DMS153 (cell line): ENCODE measurements around the gene FBXO27.
"Not testable (repeated sequence)": the region's sequence is repeated elsewhere in the genome, so short reads cannot be mapped to it uniquely, and the experiment has no call there.

Source experiments
- DNase-seq: peaks from one replicate; lab custom pipeline; 2025; lab: John Stamatoyannopoulos, UW

FBXO27 gene, protein sequence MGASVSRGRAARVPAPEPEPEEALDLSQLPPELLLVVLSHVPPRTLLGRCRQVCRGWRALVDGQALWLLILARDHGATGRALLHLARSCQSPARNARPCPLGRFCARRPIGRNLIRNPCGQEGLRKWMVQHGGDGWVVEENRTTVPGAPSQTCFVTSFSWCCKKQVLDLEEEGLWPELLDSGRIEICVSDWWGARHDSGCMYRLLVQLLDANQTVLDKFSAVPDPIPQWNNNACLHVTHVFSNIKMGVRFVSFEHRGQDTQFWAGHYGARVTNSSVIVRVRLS

DNA sequence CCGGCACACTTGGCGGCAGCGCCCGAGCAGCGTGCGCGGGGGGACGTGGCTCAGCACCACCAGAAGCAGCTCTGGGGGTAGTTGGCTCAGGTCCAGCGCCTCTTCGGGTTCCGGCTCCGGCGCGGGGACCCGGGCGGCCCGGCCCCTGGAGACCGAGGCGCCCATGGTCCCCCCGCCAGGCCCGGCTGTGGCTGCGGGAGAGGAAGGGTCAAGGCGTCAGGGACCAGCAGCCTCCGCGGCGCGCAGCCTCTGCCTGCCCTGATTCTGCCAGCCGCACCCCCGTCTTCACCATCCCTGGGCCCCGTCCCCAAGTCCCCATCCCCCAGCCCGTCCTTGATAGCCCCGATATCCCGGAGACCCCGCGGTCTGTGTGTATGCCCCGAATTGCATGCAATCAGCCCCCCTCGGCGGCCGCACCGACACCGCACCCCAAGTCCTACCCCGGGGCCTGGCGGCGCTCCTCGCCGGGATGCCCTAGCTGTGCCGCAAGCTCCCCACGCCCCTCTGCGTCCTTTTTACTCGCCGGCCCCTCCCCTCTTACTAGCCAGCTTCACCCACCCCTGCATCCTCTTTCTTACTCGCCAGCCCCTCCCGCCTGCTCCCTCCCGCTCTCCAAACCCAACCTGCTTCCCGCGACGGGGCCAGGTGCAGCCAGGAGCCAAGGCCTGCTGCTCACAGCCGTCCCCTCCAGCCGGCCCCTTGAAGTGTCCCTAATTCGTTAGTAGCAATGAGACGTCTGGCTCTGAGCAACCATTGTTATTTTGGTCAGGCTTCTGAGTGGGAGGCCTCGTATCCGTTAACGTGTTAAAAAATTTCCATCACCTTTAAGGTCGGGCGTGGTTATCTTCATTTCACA, at the start of gene FBXO27:
Gene FBXO27, minus strand, starts transcription at position 487 of the 856 bp plus-strand sequence. Its CDS starts 322 bp downstream, at position 165.
- DNase-seq = no peak

DNA sequence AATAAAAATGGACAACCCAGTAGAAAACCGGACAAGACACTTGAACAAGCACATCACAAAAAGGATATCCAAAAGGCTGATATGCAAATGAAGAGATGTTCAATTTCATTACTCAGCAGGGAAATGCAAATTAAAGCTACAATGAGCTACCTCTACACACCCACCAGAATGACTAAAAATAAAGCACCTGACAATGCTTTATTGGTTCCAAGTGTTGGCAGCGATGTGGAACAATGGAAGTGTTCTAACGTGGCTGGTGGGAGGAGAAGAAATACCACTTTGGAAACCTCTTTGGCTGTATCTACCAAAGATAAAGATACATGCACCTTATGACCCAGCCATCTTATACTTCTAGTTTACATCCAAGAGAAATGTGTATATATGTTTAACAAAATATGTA, 48.1 kb upstream of the FBXO27 start:
- DNase-seq = no peak

DNA sequence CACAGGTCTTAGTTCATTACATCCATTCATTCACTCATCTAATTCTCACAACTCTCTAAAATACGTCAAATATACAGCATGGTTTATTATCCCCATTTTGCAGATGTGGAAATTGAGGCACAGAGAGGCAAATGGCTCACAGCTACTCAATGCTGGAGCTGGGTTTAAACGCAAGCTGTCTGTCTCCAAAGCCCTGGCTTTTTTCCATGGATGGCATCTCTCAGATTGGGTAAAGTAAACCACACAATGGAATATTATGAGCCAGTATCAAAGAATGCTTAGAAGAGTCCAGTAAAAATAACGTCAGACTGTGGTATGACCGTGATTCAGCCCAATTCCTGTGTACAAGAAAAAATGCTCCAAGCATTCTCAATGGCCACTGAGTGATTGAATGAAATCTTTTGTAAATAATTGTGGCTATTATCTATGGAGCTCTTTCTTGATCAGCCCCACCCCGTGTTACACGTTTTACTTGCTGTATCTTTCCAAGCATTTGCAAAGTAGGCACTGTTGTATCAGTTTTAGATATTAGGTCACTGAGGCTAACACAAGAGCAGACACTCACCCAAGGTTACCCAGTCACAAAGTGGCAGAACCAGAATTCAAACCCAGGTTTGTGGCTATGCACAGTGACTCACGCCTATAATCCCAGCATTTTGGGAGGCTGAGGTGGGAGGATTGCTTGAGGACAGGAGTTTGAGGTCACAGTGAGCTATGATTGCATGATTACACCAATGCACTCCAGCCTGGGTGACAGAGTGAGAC, 46.3 kb upstream of the FBXO27 start:
- no peak for DNase-seq

DNA sequence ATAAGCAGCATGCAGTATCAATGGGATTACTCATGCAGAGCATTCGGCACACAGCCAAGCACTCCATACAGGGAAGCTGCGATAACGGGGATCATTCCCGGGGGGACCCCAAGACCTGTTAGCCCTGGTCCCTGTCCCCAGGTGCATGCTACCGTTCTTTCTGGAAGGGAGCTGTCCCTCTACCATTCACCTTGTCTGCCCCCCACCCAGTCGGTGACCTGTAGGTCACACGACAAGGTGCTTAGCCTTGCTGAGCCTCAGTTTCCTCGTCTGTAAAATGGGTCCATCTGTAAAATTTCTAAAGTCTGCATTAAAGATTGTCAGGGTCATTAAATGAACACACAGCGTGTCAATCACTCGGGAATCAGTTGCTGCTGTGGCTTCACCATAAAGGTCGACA, 45.0 kb upstream of the FBXO27 start:
- no peak for DNase-seq

DNA sequence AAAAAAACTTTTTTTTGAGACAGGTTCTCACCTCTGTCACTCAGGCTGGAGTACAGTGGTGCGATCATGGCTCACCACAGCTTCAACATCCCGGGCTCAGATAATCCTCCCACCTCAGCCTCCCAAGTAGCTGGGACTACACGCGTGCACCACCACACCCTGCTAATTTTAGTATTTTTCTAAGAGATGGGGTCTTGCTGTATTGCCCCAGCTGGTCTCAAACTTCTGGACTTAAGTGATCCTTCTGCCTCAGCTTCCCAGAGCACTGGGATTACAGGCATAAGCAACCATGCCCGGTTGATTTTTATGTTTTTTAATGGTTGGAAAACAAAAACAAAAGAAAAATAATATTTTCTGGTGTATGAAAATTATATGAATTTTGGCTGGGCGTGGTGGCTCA, 42.6 kb upstream of the FBXO27 start:
- no peak for DNase-seq

DNA sequence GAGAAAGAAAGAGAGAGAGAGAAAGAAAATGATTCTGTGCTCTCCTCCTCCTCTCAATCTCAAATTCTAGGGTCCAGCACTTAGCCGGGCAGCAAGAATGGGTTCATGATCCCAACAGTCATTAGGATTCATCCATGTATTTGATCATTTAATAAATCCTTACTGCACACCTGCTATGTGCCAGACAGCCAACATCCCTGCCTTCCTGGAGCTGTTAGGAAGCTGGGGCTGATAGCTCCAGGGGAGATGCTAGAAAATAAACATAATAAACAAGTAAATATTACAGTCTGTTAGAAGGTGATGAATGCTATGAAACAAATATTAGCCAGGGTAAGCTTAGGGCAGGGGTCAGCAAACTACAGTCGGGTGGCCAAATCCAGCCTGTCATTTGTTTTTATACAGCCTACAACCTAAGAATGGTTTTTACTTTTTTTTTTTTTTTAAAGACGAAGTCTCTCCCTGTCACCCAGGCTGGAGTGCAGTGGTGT, 41.9 kb upstream of the FBXO27 start:
- no peak for DNase-seq

DNA sequence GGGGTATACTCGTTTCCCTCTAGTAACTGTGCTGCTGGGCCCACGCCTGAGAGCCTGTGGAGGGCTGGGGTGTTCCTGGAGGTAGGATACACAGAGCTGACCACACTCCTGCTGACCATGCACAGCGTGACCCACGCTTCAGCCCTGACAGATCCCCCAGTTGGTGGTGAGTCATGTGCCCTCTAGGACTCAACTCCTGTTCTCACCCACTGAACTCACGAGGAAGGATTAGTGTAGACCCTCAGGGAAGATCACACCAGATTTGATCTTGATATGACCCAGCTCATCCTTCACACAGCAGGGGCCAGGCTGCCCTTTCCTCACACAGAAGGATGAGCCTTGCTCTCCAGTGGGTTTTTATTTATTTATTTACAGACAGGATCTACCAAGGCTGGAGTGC, 38.5 kb upstream of the FBXO27 start:
- no peak for DNase-seq

DNA sequence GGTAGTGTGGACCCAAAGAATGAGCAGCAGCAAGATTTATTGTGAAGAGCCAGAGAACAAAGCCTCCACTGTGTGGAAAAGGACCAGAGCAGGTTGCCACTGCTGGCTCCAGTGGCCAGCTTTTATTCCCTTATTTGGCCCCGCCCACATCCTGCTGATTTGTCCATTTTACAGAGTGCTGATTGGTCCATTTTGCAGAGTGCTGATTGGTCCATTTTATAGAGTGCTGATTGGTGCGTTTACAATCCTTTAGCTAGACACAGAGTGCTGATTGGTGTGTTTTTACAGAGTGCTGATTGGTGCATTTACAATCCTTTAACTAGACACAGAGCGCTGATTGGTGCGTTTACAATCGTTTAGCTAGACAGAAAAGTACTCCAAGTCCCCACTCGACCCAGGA, 35.9 kb upstream of the FBXO27 start:
- not testable (repeated sequence) for DNase-seq

DNA sequence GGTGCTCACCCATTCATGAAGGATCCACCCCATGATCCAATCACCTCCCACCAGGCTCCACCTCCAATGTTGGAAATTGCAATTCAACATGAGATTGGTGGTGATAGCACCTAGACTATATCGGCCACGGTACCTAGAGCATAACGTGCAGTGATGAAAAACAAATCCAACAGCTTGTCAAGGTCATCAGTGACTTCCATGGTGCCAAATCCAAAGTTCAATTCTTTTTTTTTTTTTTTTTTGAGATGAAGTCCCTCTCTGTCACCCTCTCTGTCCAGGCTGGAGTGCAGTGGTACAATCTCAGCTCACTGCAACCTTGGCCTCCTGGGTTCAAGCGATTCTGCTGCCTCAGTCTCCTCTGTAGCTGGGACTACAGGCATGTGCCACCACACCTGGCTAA, 34.8 kb upstream of the FBXO27 start:
- DNase-seq = no peak

DNA sequence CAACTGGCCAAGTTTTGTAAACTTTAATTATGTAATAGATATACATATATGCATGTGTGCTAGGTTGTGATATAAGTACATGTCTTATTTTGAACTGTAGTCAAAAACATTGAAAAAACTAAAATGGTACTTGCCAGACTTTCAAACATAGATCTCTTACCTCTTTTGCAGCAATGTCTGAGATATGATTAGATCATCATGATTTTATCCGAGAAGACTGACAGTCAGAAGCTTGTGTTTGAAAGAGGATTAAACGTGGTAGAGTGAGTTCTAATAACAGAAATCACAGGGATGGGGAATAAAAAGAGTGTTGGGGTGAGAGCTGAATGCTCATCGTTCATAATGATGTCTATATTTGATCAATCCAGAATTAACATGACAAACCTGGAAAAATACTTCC, 33.6 kb upstream of the FBXO27 start:
- no peak for DNase-seq

DNA sequence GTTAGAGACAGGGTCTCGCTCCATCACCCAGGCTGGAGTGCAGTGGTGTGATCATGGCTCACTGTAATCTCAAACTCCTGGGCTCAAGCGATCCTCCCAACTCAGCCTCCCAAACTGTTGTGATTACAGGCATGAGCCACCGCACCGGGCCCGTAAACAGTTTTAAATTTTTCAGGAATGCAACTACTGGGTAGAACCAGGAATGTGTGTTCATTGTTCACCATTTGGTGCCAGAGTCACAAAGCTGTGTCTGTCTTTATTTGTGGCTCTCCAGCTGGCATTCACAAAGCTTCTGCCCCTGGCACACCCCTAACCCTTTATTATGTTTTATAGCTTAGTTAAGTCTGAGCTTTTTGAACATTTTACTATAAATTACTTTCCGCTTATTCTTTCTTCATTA, 32.1 kb upstream of the FBXO27 start:
- DNase-seq = no peak

DNA sequence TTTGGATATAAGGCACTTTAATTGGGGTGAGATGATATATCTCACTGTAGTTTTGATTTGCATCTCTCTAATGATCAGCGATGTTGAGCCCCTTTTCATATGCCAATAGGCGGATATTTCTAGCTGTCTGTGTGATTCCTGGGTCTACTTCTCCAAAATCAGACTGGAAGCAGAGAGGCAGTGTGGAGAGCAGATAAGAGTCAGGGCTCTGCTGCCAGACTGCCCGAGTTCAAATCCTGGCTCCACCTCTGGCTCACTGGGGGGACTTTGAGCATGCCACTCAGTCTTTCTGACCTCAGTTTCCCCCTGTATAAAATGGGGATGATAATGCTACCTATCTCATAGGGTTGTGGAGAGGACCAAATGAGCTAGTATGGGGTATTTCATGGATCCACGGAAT, 27.8 kb upstream of the FBXO27 start:
- DNase-seq = no peak

DNA sequence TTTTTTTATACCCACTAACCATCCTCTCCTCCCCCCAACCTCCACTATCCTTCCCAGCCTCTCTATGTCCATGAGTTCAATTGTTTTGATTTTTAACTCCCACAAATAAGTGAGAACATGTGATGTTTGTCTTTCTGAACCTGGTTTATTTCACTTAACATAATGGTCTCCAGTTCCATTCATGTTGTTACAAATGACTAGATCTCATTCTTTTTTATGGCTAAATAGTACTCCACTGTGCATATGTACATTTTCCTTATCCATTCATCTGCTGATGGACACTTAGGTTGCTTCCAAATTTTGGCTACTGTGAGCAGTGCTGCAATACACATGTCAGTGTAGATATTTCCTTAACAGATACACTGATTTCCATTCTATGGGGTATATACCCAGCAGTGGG, 27.0 kb upstream of the FBXO27 start:
- DNase-seq = no peak

DNA sequence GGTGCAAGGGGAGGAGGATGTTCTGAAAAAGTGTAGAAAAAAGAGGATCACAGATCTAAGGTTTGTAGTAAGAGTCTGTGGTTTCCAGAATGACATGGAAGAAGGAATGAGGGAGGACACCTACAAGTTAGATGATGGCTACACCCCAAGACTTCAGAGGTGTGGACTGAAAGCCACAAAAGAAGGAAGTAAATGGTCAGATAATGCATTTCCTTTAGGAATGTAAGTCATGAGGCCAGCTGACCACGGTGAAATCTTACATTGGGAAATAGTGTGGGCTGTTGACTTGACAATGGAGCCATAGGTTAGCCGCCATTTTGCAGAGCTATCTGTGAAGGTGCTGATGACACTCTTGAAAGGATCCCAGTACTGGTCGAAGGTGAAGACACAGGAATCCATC, 25.3 kb upstream of the FBXO27 start:
- DNase-seq = no peak

DNA sequence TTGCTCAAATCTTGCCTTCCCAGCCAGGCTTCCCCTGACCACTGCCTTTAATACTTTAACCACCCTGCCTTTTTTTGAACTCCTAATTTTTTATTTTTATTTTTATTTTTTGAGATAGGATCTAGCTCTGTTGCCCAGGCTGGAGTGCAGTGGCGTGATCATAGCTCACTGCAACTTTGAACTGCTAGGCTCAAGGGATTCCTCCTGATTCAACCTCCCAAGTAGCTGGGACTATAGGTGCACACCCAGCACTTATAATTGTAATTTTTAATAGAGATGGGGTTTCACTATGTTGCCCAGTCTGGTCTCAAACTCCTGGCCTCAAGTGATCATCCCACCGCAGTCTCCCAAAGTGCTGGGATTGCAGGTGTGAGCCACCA, 21.7 kb upstream of the FBXO27 start:
- no peak for DNase-seq

DNA sequence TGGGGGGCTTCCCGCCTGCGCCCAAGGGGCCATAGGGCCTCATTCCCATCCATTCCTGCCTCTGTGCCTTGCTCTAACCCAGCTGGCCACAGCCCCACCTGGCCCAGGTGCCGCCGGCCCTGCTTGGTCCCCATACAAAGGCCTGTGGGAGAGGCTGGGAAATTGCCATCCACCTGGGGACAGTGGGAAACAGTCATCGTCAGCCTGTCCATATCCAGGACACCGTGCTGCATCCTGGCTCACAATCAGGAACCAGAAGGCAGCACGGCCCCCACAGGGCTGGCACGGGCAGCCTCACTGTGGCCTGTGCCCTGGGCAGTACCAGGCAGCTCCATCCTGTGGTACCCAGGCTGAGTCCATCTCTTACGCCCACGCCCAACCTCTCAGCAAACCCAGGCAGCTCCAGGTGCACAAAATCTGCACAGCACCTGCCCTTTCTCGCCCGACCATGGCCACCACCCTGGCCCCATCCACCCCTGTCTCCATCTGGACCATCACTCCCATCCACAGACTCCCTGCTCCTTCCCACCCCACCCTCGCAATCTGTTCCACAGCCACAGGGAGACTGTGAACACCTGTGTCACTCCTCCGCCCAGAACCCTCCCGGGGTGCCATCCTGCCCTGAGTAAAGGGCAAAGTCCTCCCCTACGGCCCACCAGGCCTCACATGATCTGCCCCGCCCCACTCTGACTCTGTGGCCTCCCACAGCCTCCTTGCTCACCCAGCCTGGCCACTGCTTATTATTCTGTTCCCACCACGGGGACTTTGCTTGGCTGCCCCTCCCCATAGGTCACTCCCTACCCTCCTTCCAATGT, 21.1 kb upstream of the FBXO27 start:
- no peak for DNase-seq

DNA sequence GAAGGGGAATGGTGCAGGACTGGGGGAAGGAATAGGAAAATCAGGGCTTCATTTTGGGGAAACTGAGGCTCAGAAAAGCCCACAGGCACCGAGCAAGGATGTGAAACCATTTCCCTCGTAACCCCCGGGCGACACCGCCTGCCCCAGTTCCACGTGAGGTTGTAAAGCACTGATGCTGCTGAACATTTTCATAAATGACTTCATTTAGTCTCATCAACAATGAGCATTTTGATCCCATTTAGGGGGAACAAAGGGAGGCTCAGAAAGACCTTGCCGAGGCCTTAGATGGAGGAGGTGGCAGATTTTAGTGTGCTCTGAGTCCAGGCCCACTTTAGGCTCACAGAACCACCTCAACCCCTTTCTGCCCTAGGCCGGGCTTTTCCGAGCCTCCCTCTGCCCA, 20.5 kb upstream of the FBXO27 start:
- DNase-seq = no peak

DNA sequence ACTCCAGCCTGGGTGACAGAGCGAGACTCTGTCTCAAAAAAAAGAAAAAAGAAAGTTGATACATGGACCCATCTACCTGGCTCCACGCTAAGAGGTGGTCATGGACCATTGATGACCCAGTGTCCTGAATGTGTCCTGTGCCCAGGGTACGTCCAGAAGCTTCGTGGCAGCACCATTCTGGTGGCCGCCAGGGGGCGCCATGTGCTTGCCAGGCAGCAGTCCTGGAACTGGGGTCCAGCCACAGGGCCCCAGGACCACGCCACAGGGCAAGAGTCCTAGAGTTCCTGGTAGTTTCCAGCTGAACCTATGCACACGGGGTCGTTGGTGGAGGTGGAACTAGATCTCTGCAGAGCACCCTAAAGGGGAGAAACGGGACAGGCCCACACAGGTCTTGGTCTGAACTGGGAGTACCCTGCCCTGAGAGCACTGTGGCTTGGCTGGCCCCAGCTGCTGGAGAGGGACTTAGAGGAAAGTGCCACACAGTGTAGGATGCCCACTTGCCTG, 19.9 kb upstream of the FBXO27 start:
- no peak for DNase-seq

DNA sequence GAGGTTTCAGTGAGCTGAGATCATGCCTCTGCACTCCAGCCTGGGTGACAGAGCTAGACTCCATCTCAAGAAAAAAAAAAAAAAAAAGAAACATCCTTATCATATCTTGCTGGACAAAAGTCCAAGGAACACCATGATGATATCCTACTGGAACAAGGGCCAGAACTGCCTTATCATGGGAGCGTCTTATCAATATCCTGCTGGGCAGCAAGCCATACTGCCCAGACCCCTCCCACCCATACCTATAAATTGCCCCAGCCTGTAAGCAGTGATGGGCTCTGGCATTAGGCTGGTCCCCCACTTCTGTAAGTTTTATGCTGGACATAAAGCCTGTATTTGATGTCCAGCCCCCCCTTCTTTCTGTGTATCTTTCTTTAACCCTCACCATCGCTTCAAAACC, 14.7 kb upstream of the FBXO27 start:
- DNase-seq = no peak

DNA sequence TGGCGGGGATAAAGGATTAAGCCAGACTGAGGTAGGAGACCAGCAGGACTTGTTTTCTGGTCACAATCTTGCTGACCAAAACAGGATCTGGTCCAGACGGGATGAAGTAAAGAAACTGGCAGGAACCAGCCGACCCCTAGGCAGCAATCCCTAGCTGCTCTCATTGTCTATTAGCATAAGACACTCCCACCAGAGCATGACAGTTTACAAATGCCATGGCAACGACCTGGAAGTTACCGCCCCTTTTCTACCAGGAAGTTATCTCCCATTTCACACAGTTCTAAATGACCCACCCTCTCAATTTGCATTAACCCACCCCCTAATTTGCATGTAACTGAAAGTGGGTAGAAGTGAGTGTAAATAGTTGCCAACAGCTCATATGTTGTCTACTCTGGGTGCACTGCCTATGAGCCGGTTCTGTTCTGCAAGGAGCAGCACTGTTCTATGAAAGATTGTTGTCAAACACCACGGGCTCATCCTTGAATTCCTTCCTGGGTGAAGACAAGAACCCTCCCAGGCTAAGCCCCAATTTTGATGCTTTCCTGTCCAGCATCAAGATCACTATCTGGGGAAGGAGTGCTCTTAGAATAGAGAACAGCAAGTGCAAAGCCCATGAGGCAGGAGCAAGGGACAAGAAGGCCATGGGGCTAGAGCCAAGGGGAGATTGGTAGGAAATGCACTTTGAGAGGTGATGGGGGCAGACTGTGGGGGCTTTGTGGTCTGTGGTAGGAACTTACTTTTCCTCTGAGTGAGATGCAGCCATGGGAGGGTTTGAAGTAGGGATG, 13.9 kb upstream of the FBXO27 start:
- no peak for DNase-seq

DNA sequence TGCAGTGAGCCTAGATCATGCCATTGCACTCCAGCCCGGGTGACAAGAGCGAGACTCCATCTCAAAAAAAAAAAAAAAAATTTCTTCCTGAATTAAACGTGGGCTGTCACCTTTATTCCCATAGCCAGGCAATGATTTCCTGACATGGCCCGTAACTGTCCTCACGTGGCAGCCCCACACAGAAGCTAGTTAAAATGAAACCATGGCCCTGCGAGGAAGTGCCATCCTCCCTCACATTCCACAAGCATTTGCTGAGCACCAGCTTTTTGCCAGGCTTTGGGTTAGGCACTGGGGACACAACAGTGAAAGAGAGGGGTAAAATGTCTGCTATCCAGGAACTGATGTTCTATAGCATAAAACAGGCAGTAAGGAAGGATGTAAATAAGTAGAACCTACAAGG, 13.2 kb upstream of the FBXO27 start:
- no peak for DNase-seq
